ENCODE results near the gene ADAD2.

Gene ADAD2

DNA sequence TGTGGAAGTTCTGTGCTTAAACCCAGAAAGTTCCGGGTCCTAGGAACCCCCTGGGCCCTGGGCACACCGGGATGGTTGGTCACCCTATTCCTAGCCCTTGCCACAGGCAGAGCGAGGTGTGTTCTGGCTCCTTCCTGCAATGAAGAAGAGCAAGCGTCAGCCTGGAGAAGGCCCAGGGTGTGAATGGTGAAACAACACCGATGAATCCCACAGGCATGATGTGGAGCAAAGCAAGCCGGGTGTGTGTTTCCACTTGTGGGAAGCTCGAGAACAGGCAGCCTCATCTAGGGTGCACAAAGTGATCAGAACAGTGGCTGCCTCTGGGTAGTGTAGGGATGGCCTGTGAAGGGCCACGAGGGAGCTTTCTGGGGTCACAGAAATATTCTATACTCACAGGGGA is 35.1 kb downstream of the ADAD2 start:
- no peak for DNase-seq

DNA sequence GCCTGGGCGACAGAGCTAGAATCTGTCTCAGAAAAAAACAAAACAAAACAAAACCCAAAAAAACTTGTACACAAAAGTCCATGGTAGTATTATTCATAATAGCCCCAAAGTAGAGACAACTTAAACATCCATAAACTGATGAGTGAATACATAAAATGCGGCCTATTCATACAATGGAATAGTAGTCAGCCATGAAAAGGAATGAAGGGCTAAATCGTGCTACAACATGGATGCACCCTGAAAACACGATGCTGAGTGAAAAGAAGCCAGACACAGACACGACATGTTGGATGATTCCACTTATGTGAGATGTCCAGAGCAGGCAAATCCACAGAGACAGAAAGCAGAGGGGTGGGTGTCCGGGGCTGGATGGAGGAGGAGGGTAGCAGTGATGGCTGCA is 36.6 kb downstream of the ADAD2 start:
- DNase-seq = no peak

DNA sequence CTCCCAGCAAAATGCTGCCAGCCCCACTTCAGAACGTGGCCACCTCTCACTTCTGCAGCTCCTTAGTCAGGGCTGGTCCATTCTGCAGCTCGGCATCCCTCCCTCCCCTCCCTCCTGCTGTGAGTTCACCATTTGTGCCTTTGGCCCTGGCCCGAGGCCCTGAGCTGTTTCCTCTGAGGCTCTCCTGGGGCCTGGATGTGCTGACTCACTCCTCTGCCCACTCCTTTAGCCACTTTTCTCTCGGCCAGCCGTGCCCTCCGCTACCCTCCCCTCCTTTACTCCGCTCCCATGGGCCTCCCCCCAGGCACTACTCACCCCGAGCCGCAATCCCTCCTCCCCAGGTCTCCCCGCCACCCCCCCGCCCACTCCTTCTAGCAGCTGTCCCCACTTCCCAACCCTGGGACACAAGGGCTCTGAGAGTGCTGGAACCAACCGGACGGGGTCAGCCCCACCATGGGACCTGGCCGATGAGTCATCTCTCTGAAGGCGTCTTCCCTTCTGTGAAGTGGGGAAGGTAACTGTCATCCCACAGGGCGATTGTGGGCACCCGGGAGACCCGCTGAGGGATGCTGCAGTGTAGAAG is 37.4 kb downstream of the ADAD2 start:
- DNase-seq = no peak

DNA sequence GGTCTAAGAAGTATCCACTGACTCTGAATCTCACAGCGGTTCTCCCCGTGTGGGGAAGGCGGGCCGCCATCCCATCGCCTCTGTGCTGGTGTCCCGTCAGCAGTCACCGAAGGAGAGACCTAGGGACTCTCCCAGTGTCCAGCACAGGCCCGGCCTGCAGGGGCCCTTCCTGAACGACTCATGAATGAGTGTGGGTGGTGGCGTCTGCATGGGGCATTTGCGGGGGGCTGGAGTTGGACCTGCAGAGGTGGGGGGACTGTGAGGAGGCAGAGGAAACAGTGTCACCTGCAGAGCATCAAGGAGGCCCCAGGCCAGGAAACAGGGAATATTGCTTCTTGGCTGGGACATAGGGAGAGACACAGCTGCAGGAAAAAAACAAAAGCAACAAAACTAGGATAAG is 38.5 kb downstream of the ADAD2 start:
- DNase-seq = no peak

DNA sequence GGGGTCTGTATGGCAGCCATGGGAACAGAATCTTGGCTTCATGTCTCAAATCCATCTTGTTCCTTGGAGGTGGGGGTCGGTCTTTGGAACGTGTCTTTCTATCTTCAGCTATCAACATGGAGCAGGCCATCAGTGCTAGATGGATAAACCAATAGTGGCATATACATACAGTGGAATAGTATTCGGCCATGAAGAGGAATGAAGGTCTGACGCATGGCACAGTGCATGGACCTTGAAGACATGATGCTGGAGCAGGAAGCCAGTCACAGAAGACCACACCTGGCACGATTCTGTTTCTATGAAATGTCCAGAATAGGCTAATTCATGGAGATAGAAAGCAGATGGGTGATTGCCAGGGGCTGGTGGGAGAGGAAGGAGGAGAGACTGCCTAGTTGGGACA is 41.1 kb downstream of the ADAD2 start:
- DNase-seq = no peak

DNA sequence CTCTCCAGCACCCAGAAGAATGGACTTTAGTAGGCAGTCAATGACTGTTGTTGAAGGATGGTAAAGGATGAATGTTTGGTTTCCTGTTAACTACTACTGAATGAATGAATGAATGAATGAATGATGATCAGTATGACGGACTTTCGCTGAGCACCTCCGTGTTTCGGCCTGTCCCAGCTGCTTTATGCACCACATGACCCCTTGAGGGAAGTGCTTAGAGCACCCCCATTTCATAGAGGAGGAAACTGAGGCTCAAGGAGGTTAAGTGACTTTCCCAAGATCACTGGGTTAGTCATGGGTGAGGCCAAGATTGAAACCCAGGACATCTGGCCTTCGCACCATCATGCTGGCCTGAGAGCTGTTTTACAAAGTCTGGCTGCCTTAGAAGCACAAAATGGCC is 42.0 kb downstream of the ADAD2 start:
- DNase-seq = no peak

DNA sequence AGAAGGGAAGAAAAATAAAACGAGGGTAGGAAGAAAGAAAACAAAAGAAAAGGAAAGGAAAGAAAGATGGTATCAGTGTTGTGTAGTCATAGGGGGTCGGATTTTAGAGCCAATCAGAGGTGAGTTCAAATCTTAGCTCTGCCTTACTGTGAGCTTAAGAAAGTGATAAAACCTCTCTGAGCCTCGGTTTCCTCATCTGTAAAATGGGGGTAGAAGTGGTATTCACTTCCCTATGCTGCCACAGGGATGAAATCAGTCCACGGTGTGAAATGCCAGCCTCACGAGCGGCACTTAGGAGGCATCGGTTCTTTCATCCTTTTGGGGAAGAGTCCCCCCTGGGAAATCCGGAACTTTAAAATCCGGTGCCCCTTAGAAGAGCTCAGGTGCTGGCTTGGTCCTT is 42.8 kb downstream of the ADAD2 start:
- no peak for DNase-seq

DNA sequence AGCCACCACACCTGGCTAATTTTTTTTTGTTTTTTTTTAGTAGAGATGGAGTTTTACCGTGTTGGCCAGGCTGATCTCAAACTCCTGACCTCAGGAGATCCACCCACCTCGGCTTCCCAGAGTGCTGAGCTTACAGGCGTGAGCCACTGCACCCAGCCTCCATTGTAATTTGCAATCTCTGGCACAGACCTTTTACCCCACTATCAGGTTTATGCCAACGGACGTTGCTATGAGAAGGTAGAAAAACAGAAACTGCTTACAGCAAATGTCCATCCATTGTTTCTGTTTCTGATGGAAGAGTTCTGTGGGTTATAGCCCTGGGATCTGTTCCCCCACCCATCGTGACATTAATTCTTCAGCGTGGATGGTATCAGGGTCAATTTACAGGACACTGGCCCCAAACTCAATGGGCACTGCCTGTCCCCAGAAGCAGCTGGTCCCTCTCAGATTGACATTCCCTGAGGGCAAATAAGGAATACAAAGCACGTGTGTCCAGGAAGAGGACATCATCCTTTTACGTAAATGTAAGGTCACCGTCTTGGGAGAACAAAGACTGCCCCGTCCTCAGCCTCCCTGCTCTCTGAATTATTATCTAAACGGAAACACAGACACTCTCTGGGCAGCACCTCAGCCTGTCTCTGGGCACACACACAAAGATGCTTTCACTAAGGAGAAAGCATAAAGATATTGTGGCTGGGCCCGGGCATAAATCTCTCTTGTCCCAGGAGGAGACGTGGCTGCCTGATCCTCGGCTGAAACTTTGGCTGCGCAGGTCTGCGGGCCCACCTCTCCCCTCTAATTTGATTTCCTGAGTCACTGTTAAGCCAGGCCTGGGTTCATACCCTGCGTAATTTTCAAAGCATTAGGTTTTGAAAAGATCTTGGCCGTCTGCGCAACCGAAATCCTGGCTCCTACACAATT is 43.6 kb downstream of the ADAD2 start:
- DNase-seq = no peak

DNA sequence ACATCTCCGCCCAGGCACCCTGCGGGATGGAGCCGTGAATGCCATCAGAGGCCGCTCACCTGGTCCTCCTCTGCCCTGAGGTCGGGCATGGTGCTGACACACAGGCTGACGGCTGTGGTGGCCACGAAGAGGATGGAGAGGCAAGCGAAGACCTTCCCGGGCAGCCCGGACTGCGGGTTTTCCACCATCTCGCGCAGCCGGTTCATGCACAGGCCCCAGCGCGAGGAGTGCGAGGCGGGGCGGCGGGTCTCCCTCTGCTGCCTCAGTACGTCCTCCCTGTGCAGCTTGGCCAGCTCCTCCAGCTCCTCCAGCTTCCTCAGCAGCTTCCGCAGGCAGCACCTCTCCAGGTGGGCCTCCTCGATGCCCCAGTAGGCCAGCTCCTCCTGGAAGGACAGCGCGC is 45.7 kb downstream of the ADAD2 start:
- DNase-seq = no peak

DNA sequence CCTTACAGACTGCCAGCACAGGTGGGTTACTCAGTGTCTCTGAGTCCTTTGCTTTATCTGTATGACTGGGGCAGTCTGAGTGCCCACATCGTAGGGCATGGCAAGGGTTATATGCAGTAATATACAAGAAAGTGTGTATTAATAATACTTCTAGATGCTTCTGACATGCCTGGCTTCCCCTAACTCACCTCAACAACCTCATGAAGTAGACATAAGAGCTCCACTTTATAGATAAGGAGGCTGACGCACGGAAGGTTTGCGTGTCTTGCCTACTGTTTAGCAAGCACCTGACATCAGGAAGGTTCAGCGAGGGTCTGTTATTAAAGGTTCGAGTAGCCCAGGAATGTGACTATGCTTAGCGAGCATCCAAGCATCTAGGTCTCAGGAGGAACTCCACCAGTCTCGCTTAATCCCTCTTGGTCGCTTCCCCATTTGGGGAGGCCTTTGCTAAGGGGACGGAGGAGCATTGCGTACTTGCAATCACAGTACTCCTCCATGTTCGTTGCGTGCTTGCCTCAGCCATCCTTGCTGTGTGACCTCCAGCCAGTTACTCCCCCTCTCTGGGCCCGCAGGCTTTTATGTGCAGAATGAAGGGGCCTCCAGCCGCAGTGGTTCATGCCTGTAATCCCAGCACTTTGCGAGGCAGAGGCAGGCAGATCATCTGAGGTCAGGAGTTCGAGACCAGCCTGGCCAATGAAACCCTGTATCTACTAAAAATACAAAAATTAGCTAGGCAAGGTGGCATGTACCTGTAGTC is 47.2 kb downstream of the ADAD2 start:
- DNase-seq = no peak

DNA sequence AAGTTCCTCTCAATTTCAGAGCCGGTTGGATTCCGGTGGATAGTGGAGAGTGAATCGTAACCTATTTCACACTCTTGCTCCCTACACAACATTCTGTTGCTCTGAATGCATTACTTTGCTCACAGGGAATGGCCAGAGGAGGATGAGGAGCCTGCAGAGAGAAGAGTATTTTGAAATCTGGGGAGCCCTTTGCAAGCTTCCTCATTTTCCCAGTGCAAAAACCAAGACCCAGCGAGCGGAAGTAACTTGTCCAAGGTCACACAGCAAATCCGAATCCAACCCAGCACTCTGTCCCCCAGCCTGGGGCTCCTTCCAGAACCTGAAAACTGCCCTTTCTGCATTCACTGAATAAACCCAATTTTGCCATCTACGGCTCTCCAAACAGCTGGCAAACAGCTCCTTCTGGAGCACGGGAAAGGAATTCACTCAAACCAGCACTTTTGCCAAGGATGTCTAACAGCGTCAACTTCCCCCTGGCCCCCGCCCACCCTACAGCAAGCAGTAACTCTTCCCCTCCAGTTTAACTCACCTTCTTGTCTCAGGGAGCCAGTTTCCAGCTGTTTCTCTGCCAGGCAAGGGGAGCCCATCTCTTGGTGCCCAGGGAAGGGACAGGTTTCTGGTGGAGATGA is 48.3 kb downstream of the ADAD2 start:
- no peak for DNase-seq

DNA sequence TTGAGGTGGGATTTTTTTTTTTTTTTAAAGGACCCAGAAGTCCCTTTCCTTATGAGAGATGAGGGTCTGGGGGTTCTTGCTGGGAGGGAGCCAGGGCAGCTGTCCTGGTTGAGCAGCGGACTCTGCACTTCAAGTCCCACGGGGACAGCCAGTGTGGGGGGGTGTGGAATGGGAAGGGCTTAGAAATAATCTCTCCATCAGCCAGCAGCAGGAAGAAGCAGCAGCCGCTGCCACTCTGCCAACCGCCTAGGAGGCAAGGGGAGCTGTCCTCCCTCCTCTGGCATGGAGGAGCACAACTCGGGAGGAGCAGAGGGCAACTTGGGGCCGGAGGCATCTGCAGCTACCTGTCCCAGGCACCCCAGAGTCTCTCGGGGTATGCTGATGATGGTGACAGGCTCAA is 49.0 kb downstream of the ADAD2 start, which contains the start of gene KCNG4:
Gene KCNG4, minus strand, starts transcription at position 104 of the 400 bp plus-strand sequence. CDS start 2,527 bp downstream, outside the sequence.
- DNase-seq = peak in 1 of 2 experiments; percentile 7

DNA sequence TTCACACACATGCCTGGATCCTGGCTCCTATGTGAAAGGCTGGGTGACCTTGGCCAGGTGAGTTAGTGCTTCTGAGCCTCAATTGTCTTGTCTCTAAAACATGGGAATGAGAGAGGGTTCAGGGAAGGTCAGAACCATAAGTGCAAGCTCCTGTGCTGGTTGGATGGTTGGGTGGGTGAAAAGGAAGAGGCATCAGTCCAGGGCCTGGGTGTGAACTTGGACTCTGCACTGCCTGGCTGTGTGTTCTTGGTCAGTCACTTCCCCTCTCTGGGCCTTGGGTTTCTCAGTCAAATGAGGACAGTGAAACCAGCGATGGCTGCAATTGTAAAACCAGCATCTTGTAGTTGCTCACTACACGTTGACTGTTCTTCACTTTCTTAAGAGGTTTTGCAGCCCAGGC is 49.5 kb downstream of the ADAD2 start:
- no peak for DNase-seq

DNA sequence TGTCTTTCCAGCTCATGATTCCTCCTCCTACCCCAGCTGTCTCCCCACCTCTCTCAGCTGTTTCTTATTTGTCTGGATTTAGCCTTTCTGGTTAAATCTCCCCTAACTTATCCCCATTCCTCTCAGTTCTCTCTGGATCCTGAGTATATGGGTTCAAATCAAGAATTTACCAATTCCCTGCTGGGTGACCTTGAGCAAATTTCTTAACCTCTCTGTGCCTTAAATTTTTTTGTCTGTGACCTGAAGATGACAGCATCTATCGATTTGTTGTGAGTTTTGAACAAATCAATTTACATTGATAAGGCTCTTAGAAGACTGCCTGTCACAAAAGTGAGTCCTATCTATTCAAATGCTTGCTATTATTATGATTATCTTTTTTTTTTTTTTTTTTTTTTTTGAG is 50.8 kb downstream of the ADAD2 start:
- DNase-seq = no peak

DNA sequence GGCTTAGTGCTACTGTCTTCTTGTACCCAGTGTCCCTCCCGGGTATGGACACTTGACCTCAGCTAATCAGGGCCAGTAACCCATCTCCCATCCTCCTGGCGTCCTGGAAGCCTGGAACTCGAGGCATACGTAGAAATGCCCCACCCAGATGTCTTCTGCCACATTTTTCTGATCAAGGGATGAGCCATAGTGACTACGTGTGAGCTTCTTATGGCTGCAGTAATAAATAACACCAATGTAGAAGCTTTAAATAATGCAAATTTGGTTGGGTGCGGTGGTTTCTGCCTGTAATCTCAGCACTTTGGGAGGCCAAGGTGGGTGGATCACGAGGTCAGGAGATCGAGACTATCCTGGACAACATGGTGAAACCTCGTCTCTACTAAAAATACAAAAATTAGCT is 51.9 kb downstream of the ADAD2 start:
- DNase-seq = no peak

DNA sequence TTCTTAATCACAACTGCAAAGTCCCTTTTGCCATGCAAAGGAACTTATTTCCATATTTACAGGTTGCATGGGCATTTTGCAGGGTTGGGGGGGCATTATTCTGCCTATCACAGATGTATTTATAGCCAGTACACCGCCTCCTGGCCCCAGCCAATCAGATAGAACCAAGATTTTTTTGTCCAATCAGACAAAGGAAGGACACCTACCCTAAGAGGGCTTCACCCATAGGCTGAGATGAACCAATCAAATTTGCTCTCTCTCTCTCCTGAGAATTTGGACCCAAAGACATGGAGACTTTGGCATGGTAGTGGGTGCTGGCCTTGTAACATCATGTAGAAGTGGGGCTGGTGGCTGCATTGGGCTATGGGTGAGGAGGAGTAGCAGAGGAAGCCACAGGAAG is 52.8 kb downstream of the ADAD2 start:
- no peak for DNase-seq

DNA sequence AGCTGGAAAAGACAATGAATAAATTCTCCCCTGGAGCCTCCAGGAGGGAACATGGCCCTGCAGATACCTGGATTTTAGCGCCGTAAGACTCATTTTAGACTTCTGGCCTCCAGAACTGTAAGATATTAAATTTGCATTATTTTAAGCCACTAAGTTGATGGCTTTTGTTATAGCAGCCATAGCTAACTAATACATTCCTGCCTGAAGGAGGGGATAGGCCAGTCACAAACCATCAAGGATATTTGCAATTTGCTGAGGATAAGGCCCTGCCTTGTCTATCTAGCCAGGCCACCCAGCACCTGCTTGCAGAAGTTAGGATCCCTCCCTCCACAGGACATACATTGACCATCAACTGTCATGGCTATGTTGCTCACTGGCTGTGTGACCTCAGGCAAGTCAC is 53.8 kb downstream of the ADAD2 start:
- DNase-seq = no peak

DNA sequence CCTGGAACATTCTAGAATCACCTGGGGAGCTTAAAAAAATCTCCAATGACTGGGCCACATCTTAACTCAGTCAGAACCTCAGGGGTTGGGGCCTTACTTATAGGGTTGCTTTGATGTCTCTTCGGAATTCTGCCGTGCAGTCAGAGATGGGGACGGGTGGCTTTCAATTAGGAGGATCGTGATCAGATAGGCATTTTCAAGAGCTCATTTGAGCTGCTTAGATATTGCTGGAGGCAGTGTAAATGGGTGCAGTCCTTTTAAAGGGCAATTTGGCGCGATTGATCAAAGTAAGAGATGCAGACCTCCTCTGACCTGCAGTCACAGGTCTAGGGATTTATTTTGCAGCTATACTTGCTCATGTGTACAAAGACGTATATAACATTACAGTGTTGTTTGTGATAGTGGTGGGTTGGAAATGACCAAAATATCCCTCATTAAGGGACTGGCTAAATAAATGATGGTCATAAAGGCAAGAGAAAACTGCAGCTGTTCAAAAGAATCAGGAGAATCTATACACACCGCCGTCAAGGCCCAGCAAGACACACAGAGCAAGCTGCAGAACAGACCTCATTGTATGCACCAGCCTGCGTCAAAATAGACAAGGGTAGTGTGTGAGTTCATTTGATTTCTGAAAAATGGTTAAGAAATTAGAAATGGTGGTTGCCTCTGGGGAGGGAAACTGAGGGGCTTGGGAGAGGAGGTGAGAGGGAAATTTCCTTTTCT is 55.2 kb downstream of the ADAD2 start:
- no peak for DNase-seq

DNA sequence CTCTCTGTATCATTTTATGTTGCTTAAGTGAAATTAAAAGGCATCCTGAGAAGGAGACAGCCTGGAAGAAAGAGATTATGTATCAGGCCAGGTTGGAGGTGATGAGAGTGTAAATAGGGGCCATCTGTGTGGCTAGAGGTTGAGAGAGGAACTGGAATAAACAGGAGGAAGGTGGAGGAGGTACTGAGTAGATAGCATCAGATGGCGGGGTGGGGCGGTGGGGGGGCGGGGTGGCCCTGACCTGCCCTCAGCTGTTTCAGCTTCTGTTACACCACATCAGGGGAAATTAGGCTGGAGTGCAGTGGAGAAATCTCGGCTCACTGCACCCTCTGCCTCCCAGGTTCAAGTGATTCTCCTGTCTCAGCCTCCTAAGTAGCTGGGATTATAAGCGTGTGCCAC is 55.7 kb downstream of the ADAD2 start:
- DNase-seq = no peak
